Measurements from ENCODE around the gene IL12B.

DNA sequence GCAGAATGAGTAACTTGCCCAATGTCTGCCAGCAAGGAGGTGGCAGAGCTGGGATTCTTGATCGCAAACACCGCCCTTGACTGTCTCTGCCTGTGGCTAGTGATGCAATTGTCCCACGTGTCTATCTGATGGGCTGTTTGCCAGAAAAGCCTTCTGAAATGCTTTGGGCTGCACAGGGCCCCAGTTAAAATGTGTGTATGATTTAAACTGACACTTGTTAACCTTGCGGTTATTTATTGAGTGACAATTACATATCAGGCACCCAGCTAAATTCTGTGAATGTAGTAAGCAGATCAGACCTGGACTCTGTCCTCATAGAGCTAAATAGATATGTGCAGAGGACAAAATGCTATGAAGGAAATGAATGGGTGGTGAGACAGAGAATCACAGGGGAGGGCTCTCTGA lies 11.6 kb upstream of the IL12B start:
- TF ChIP-seq, protein P1, sequence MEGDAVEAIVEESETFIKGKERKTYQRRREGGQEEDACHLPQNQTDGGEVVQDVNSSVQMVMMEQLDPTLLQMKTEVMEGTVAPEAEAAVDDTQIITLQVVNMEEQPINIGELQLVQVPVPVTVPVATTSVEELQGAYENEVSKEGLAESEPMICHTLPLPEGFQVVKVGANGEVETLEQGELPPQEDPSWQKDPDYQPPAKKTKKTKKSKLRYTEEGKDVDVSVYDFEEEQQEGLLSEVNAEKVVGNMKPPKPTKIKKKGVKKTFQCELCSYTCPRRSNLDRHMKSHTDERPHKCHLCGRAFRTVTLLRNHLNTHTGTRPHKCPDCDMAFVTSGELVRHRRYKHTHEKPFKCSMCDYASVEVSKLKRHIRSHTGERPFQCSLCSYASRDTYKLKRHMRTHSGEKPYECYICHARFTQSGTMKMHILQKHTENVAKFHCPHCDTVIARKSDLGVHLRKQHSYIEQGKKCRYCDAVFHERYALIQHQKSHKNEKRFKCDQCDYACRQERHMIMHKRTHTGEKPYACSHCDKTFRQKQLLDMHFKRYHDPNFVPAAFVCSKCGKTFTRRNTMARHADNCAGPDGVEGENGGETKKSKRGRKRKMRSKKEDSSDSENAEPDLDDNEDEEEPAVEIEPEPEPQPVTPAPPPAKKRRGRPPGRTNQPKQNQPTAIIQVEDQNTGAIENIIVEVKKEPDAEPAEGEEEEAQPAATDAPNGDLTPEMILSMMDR (IDR thresholded peaks at IDR 0.05), result no peak
- TF ChIP-seq POLR2A (IDR thresholded peaks at IDR 0.05) (no peak), EP300 (IDR thresholded peaks at IDR 0.05) (no peak)
